Body of pancreas (tissue), 4 donors: ENCODE data around the gene C20orf202.

ENCODE experiments used
- POLR2A ChIP-seq, 3 donors: fragments of 450-650 bp; IDR thresholded peaks; one replicate each; pipeline ENCODE4 v1.6.1; 2016; ENCODE audit warnings: antibody characterized with exemption in 3 of 3, mild to moderate bottlenecking in 2 of 3
- TF ChIP-seq, protein P1 (sequence below), 7 experiments: fragments of 450-650 bp in 4 of 7; fragments of 200-600 bp in 3 of 7; sonication (generic) in 3 of 7; IDR thresholded peaks; one replicate each; pipeline ENCODE4 v1.5.1; 2016 to 2019; ENCODE audit warnings: antibody characterized with exemption in 7 of 7

DNA sequence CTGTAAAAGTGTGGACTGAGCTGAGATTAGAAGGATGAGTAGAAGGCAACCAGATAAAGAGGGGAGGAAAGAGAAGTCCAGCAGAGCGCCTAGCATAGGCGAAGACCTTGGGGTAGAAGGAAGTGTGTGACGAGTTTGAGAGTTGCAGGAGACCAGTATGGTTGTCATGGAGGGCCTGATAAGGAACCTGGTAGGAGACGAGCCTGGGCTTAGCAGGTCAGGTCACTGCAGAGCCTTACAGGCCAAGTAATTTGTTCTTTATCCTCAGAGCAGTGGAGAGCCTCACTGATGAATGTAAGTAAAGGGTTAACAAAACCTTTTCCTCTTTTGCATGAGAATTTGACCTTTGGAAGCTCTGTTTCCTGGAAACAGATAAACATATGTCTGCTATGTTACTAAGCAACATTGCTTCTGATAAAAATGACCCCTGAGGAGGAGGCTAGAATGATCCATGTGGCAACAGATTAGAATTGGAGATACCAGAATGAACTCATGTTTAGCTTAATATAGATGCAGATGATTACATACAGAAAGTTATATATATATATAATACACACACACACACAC lies 15.6 kb upstream of the C20orf202 start:
- TF ChIP-seq, protein P1, sequence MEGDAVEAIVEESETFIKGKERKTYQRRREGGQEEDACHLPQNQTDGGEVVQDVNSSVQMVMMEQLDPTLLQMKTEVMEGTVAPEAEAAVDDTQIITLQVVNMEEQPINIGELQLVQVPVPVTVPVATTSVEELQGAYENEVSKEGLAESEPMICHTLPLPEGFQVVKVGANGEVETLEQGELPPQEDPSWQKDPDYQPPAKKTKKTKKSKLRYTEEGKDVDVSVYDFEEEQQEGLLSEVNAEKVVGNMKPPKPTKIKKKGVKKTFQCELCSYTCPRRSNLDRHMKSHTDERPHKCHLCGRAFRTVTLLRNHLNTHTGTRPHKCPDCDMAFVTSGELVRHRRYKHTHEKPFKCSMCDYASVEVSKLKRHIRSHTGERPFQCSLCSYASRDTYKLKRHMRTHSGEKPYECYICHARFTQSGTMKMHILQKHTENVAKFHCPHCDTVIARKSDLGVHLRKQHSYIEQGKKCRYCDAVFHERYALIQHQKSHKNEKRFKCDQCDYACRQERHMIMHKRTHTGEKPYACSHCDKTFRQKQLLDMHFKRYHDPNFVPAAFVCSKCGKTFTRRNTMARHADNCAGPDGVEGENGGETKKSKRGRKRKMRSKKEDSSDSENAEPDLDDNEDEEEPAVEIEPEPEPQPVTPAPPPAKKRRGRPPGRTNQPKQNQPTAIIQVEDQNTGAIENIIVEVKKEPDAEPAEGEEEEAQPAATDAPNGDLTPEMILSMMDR (IDR thresholded peaks at IDR 0.05), result no peak
- TF ChIP-seq POLR2A (IDR thresholded peaks at IDR 0.05), result no peak
